GM21529 (cell line): Measurements from ENCODE around the gene ZNF326.

ENCODE experiments used
- ATAC-seq: cut with Tn5 transposase; IDR thresholded peaks from one replicate; pipeline ENCODE4 v1.9.1; 2021; ENCODE audit not compliant: unreplicated experiment

The ZNF326 gene

DNA sequence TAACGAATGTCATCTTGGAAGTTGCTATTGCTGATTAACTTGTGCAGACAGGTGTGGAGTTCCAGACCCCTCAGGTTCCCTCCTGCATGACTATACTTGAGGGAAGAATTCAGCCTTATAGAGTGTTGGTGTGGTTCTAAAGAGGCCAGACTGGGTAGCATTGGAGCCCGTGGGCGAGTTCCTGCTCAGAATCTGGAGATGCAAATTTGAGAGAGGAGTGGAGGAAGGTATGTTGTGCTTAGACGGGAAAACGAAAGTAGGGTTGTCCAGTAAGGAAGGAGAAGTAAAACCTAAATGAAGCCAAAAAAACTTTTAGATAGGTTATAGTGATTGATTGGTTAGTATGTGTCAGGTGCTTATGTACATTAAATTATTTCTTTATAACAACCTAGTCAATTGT lies 79.2 kb downstream of the ZNF326 start:
- peak; percentile 94 for ATAC-seq

DNA sequence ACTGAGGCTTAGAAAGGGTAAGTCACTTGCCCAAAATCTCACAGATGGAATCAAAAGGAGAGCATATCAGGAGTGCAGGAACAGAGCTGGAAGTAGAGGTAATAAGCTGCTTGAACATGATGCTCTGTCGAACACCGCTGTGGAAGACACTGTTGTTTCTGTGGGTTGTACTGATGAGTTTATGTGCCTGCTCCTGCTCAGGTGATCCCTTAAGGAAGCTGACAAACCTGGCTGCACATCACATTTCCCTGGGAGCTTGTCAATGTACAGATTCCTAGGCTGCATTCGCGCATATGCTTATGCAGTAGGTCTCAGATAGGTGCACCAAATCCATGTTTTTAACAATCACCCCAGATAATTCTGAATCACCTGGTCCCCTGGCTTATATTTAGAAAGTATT lies 79.7 kb downstream of the ZNF326 start:
- ATAC-seq, result no peak

GRCh38 chr1:90074970-90075391 lies 80.1 kb downstream of the ZNF326 start:
- no peak for ATAC-seq

- no peak for ATAC-seq
Observed at GRCh38 chr1:90083995-90084394, 89.1 kb downstream of the ZNF326 start.
